ENCODE results near the gene CBX7.

GRCh38 chr22:39101226-39101625 is 51.3 kb downstream of the CBX7 start:
- TF ChIP-seq CTCF (IDR thresholded peaks at IDR 0.05): no peak
- TF ChIP-seq EZH2 (IDR thresholded peaks at IDR 0.05): no peak
- no peak for TF ChIP-seq EZH2phosphoT487 (IDR thresholded peaks at IDR 0.05)

All from neural progenitor cell (in vitro differentiated cells).